Esophagus squamous epithelium (tissue), 4 donors: ENCODE data around the gene KDM4C.

ENCODE experiments used
- POLR2A ChIP-seq, 4 donors: fragments of 450-650 bp; IDR thresholded peaks; one replicate each; pipeline ENCODE4 v1.6.1; 2017; ENCODE audit warnings: antibody characterized with exemption in 4 of 4, mild to moderate bottlenecking in 4 of 4, moderate library complexity in 3 of 4
- TF ChIP-seq, protein P1 (sequence below), 6 experiments: fragments of 450-650 bp in 4 of 6; fragments of 200-600 bp in 2 of 6; sonication (generic) in 2 of 6; IDR thresholded peaks; one replicate each; pipeline ENCODE4 v1.5.1; 2016 to 2019; ENCODE audit warnings: antibody characterized with exemption in 6 of 6, mild to moderate bottlenecking in 4 of 6, moderate library complexity in 4 of 6

DNA sequence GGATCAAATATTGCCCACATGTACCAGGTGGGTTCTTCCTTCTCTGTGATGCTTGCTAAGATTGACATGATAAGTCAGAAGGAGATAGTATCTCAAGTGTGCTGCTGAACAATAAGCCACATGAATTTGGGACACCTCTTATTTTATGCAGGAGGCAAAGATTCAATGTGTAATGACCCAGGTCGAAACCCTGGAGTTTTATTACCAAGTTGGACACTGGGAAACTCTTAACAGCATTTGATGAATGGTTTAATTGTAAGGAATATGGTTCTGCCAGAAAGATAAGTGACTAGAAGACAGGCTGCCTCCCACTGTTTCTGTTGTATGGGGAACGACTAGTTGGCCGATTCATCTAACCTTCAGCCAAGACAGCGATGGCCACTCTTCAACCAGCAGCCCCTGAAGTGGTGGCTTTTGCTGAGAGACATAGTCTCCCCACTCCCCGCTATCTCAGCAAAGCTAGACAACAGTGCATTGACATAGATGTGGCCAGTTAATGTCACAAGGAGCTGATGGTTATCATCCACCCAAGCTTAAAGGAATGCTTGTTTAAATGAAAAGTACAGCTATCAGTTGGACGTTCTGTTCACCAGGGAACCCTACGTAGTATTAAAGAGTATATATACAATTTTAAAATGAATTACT lies 407.7 kb downstream of the KDM4C start:
- TF ChIP-seq, protein P1, sequence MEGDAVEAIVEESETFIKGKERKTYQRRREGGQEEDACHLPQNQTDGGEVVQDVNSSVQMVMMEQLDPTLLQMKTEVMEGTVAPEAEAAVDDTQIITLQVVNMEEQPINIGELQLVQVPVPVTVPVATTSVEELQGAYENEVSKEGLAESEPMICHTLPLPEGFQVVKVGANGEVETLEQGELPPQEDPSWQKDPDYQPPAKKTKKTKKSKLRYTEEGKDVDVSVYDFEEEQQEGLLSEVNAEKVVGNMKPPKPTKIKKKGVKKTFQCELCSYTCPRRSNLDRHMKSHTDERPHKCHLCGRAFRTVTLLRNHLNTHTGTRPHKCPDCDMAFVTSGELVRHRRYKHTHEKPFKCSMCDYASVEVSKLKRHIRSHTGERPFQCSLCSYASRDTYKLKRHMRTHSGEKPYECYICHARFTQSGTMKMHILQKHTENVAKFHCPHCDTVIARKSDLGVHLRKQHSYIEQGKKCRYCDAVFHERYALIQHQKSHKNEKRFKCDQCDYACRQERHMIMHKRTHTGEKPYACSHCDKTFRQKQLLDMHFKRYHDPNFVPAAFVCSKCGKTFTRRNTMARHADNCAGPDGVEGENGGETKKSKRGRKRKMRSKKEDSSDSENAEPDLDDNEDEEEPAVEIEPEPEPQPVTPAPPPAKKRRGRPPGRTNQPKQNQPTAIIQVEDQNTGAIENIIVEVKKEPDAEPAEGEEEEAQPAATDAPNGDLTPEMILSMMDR (IDR thresholded peaks at IDR 0.05) = no peak
- TF ChIP-seq POLR2A (IDR thresholded peaks at IDR 0.05) = no peak
